Fibroblast of peridontal ligament (primary cell): Measurements from ENCODE around the gene CDK6.

Experiments
- DNase-seq: peaks from one replicate; pipeline ENCODE4 v3.0.0-alpha.2; 2010; ENCODE audit errors: extremely low read depth

Gene CDK6

GRCh38 chr7:92827464-92828120 is 8.8 kb downstream of the CDK6 start:
- DNase-seq, result no peak

DNA sequence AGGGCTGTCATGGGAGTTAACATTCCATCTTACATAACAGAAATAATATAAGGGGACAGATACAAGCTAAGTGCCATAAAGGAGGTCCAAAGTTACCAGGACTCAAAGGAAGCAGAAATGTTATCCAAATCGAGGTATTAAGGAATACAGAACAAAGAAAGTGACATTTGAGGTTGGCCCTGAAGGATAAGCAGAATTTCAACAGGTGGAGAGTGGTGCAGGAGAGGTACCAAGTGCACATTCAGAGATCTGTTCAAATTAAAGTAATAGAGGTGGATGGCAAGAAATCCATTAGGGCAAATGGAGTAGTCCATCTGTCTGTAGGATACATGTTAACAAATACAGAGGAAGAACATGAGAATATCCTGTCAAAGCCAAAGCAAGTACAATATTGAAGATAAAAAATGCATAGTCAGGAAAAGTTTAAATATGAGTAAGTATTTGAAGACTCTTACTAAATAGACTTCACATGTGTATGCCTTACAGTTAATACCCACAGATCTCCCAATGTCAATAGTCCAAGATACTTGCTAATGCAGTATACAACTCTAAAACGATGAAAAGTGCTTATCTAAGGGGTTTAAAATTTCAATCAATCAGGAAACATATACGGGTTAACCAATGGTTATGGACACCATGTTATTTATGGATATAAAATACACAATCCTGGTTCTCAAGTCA is 10.0 kb downstream of the CDK6 start:
- DNase-seq, result no peak

DNA sequence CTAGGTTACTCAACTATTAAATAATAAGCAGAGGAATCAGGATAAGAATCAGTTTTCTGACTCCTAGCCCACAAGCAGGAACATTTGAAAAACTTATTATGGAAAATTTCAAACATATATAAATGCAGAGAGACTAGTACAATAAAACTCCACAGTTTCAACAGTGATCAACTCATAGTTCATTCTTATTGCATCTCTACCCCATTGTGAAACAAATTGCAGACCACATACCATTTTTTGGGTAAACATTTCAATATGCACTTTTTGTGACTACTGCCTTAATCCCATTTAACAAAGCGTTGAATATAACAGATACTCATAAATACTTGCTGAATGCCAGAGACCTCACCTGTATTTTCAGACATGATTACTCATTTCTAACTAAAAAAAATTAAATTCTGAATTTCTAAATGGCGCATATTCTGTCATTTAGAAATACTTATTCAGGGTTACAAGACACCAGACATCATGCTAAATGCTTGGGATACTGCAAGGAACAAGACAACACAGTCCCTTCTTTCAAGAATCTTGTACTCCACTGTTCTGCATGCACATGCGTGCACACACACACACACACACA is 11.4 kb downstream of the CDK6 start:
- DNase-seq, result no peak

DNA sequence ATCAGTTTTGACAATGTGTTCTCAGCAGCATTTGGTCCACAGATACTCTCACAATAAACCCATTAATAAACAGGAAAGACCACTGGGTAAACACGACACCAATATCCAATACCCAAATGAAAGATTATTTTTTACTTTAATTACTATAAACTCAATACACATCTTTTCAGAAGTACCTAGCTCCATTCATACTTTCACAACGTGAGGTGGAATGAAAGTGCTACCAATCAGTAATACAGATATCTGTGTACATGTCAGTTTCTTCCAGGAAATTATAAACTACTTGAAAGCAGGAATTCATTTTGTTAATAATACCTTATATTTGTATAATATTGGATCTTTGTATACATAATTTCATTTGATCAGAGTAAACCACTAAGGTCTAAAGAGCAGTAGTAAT is 11.9 kb downstream of the CDK6 start:
- DNase-seq, result no peak

DNA sequence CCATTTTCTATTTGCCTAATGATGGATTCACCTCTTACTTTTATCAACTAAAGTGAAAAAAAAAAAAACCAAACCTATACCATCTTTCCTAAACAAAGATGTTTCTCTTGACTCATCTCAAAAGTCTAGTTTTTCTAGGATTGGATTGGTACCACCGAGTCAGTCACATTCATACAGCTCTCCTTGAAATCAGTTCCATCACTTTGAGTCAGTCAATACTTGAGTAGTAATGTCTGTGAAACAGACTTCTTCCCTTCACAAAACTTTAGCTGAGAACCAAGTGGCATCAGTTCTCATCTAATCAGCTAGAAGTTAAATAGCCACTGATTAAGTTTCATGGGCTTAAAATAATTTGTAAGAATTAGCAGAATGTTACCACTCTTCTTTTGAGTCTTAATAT is 13.3 kb downstream of the CDK6 start:
- DNase-seq, result no peak

- no peak for DNase-seq
Observed at GRCh38 chr7:92820191-92820590, 16.2 kb downstream of the CDK6 start.

- DNase-seq, result no peak
Observed at GRCh38 chr7:92817398-92817797, 19.0 kb downstream of the CDK6 start.

GRCh38 chr7:92815412-92815811 is 21.0 kb downstream of the CDK6 start:
- no peak for DNase-seq

DNA sequence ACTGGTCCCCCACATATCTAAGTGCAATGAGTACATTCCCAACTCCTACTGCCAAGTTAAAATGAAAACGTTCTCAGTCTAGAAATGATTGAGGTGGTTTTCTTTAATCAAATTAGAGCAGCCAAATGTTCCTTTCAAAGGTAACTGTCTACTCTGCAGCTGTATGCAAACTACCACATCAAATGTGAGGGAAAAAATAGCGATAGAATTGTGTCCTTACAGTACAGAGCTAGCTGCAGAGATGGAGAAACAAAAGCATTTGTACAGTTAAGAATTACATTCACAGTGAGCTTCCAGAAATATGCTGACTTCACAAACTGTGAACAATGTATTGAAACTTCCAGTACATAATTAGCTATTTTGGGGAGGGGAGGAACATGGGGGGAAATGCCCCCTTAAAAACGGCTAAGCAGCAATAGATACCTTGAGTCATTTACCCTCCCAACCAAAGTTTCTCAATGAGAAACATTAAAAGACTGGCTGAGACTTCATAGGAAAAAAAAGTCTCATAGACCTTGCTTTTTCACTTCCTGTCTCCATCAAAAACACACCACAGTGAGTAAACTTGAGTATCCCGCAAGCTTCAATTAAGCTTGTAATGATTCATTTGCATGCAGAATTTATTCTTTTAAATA is 22.9 kb downstream of the CDK6 start:
- DNase-seq, result peak; percentile 36

GRCh38 chr7:92811158-92811557 is 25.2 kb downstream of the CDK6 start:
- no peak for DNase-seq

- DNase-seq, result peak; percentile 93
Observed at GRCh38 chr7:92809760-92810573, 26.4 kb downstream of the CDK6 start.

- DNase-seq, result no peak
Observed at GRCh38 chr7:92809397-92809759, 27.0 kb downstream of the CDK6 start.

DNA sequence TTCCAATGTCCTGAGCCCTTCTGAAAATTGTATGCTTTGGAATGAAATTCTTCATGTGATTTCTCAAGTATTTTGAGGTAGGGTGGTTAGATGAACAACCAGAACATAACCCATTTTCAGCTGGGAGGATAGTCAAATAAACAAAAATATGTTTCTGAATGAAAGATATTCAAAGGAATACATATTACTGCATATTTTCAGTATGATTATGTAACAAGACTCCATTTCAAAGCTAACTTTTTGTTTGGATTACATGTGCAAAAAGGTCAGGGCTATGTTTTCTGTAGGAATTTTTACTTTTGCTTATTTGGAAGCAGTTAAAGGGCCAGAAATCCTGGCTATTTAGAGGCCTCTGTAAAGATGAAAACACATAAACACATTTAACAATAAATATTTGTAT is 27.7 kb downstream of the CDK6 start:
- peak; percentile 66 for DNase-seq

GRCh38 chr7:92808006-92808405 is 28.4 kb downstream of the CDK6 start:
- DNase-seq, result peak; percentile 40

DNA sequence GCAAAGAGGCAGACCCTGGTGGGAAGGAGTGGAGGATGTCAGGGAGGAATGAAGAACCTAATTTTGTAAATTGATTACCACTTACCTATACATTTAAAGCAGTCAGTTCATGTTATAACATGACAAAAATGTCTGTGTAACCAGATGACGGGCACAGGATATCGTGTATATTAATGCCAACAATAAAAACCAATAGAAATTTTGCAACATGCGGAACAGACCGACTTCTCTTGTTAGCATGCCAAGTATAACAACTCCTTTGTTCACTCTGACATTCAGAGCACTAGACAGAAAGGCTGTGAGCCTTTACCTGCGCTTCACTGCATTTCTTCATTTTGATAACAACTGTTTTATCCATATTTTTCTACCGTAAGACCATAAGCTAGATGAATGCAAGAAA is 29.9 kb downstream of the CDK6 start:
- no peak for DNase-seq

- DNase-seq, result no peak
Observed at GRCh38 chr7:92802406-92802805, 34.0 kb downstream of the CDK6 start.

- no peak for DNase-seq
Observed at GRCh38 chr7:92799446-92800211, 36.7 kb downstream of the CDK6 start.

DNA sequence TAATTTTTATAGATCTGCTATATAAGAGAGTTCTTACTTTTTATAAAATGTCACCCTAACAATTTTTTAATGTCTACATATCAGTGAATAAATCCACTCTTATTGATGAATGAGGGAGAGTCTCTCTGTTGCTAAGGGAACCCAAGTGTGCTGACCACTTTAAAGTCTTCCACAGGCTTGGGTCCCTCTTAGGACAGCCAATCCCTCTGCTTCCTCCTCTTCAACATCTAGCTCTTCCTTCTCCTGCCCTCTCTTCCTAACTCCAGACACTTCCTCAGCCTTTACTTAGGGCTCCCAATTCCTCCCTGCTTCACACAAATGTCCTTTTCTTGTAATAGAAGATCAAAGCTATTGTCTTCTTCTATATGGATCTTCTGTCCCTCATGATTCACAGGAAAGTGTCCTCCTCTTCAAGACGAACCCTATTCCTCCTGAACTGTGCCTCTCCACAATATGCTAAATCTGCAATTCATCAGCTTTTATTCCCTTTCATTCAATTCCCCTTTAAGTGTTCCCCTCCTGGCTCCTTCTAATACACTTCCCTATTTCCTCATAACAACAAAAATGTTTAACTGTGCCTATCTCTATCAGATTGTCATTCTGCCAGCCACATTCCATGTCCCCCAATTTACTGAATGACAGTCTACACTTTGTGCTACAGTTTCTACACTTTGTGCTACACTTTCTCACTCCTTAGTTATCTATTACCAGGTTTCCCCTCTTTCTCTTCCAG is 37.7 kb downstream of the CDK6 start:
- no peak for DNase-seq

DNA sequence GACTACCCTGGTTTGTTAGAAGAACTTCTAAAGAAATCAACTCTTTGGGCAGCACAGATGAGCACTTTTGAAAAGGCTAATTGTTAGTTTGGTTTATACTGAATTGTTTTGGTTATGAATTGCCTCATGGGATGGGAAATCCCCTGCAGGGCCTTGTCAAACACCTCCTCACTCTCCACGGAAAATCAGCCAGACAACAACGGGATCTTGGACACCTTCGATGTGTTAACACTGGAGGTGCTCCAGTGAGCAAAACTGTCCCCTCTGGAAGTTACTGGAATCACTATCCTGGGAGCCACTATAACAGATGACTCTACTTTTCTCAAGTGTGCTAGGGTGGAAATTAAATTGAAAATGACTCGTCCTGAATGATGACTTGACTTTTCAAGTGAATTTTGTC is 38.7 kb downstream of the CDK6 start:
- no peak for DNase-seq

- DNase-seq, result peak; percentile 28
Observed at GRCh38 chr7:92797284-92797683, 39.1 kb downstream of the CDK6 start.

- DNase-seq, result peak; percentile 52
Observed at GRCh38 chr7:92794831-92795230, 41.5 kb downstream of the CDK6 start.
